ENCODE results near the gene XPNPEP1.

XPNPEP1 gene

GRCh38 chr10:109915566-109915965 is 7.7 kb downstream of the XPNPEP1 start:
- TF ChIP-seq CTCF (IDR thresholded peaks at IDR 0.05; ENCODE audit: insufficient read depth, low read length, missing control alignments) = no peak
- ChIA-PET CTCF (interaction anchor here (1.4 kb wide), 1 partner anchor 31 kb away, joined by 5 read pairs; no protein-coding TSS in a partner anchor), POLR2A (no interaction called here)
- DNase-seq (ENCODE audit: low read depth, low spot score) = no peak
- no peak overlapping the region for H3K4me3 ChIP-seq (ENCODE audit: low read depth, low read length)

- CTCF ChIA-PET = interaction anchor here (1.4 kb wide), 1 partner anchor 31 kb away, joined by 5 read pairs; no protein-coding TSS in a partner anchor
- no peak for TF ChIP-seq CTCF (IDR thresholded peaks at IDR 0.05; ENCODE audit: insufficient read depth, low read length, missing control alignments)
- no peak overlapping the region for H3K4me3 ChIP-seq (ENCODE audit: low read depth, low read length)
- POLR2A ChIA-PET = no interaction called here
- DNase-seq (ENCODE audit: low read depth, low spot score) = peak; percentile 70
Measured at GRCh38 chr10:109914966-109915365, 8.3 kb downstream of the XPNPEP1 start.

- TF ChIP-seq CTCF (IDR thresholded peaks at IDR 0.05; ENCODE audit: insufficient read depth, low read length, missing control alignments) = no peak
- no peak overlapping the region for H3K4me3 ChIP-seq (ENCODE audit: low read depth, low read length)
- DNase-seq (ENCODE audit: low read depth, low spot score) = no peak
- POLR2A ChIA-PET = no interaction called here
- CTCF ChIA-PET = interaction anchor here (0.9 to 2.5 kb wide), 3 partner anchors 29 to 225 kb away, joined by 3 to 10 read pairs (median 3); no protein-coding TSS in a partner anchor
Measured at GRCh38 chr10:109913306-109913892, 9.9 kb downstream of the XPNPEP1 start.

- POLR2A ChIA-PET = no interaction called here
- CTCF ChIA-PET = interaction anchor here (0.9 to 2.5 kb wide), 4 partner anchors 23 to 225 kb away, joined by 3 to 10 read pairs (median 4); no protein-coding TSS in a partner anchor
Measured at GRCh38 chr10:109912335-109913281, 10.7 kb downstream of the XPNPEP1 start.

GRCh38 chr10:109911903-109912302 is 11.4 kb downstream of the XPNPEP1 start:
- POLR2A ChIA-PET = no interaction called here

More at GRCh38 chr10:109912335-109913281, 10.7 kb downstream of the XPNPEP1 start:
- TF ChIP-seq CTCF (IDR thresholded peaks at IDR 0.05; ENCODE audit: insufficient read depth, low read length, missing control alignments) = no peak
- no peak for DNase-seq (ENCODE audit: low read depth, low spot score)
- H3K4me3 ChIP-seq (ENCODE audit: low read depth, low read length) = no peak overlapping the region

More at GRCh38 chr10:109911903-109912302, 11.4 kb downstream of the XPNPEP1 start:
- DNase-seq (ENCODE audit: low read depth, low spot score) = no peak
- H3K4me3 ChIP-seq (ENCODE audit: low read depth, low read length) = no peak overlapping the region
- TF ChIP-seq CTCF (IDR thresholded peaks at IDR 0.05; ENCODE audit: insufficient read depth, low read length, missing control alignments) = no peak
- CTCF ChIA-PET = interaction anchor here (2.0 to 2.5 kb wide), 2 partner anchors 22 to 28 kb away, joined by 6 to 10 read pairs; no protein-coding TSS in a partner anchor

All from AG04449 (cell line).